Progenitor cell of endocrine pancreas (in vitro differentiated cells): ENCODE results near the gene MBD5. TPM values are rescaled to one million over a fixed set of nuclear protein-coding genes. Genes with fewer than 3 reads are reported as not detected.

Experiments used
- DNase-seq: peaks from one replicate; pipeline ENCODE4 v3.0.0; 2021; ENCODE audit warnings: low spot score; ENCODE audit not compliant: unreplicated experiment
- H3K27ac Mint-ChIP-seq: 2 replicates; pipeline ENCODE4 v1.8.0; 2021; ENCODE audit warnings: mild to moderate bottlenecking, moderate library complexity, mixed read lengths
- H3K27me3 Mint-ChIP-seq: 2 replicates; pipeline ENCODE4 v1.8.0; 2021; ENCODE audit warnings: mixed read lengths
- H3K36me3 Mint-ChIP-seq: 2 replicates; pipeline ENCODE4 v1.8.0; 2022; ENCODE audit warnings: mixed read lengths; ENCODE audit not compliant: insufficient read depth
- H3K4me1 Mint-ChIP-seq: 2 replicates; pipeline ENCODE4 v1.8.0; 2021; ENCODE audit warnings: low read depth, mixed read lengths
- H3K4me3 Mint-ChIP-seq: 2 replicates; pipeline ENCODE4 v1.8.0; 2021; ENCODE audit warnings: low read depth, mild to moderate bottlenecking, moderate library complexity, mixed read lengths
- H3K9me3 Mint-ChIP-seq: 2 replicates; pipeline ENCODE4 v1.8.0; 2021; ENCODE audit warnings: low read depth, mixed read lengths
- total RNA-seq: library from RNA; stranded (reverse); gene quantifications from 2 replicates; pipeline ENCODE4 v1.2.1, GENCODE V29; 2021
- TF ChIP-seq, protein P1 (sequence below): fragments of 200-600 bp; sonication (generic); IDR thresholded peaks from one replicate; pipeline ENCODE4 v1.5.0; 2021; ENCODE audit warnings: antibody characterized with exemption, mild to moderate bottlenecking; ENCODE audit not compliant: unreplicated experiment

Gene MBD5
- total RNA-seq, 1 donor from 2014 or later = 65.6 TPM

DNA sequence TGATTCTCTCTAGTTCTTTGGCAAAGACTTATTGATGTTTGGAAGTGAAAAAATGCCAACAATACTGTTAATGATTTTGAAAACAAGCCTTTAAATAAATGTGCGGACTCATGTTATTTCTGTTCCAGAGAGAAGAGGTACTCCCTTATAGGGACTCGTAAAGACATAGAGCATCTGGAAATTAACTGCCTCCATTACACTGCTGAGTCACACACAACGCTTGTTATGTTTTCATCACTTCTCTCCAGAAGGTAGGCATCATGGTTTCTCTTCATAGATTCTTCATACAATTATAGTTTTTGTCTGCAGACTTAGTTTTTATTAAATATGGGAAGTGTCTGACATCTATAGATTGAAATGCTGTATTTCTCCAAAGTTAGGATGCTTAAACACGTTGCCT is 321.2 kb downstream of the MBD5 start:
- no peaks in the 10 kb centered on the region for H3K4me1 Mint-ChIP-seq
- TF ChIP-seq, protein P1, sequence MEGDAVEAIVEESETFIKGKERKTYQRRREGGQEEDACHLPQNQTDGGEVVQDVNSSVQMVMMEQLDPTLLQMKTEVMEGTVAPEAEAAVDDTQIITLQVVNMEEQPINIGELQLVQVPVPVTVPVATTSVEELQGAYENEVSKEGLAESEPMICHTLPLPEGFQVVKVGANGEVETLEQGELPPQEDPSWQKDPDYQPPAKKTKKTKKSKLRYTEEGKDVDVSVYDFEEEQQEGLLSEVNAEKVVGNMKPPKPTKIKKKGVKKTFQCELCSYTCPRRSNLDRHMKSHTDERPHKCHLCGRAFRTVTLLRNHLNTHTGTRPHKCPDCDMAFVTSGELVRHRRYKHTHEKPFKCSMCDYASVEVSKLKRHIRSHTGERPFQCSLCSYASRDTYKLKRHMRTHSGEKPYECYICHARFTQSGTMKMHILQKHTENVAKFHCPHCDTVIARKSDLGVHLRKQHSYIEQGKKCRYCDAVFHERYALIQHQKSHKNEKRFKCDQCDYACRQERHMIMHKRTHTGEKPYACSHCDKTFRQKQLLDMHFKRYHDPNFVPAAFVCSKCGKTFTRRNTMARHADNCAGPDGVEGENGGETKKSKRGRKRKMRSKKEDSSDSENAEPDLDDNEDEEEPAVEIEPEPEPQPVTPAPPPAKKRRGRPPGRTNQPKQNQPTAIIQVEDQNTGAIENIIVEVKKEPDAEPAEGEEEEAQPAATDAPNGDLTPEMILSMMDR = no peak

DNA sequence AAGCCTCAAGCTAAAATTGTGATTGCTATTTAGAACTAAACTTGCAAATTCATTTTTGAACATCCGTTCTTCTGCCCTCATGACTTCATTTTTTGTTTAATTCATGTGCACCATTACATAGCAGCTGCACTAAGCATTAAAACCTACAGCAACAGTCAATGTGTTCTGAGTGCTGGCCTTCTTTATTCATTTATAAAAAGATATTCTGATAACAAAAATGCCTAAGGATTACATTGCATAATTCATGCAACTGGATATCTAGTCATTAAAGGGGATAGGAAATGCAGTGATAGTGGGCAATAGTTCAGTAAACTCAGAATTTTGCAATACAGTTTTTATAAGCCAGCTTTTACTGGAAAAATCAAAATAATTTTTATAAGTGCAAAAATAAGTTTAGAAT is 329.3 kb downstream of the MBD5 start:
- Mint-ChIP-seq H3K36me3 (peaks cover 9% of the 10 kb centered on the region), H3K9me3 (peaks cover 9% of the 10 kb centered on the region), H3K27me3 (no peaks in the 10 kb centered on the region), H3K27ac (no peak overlapping the region), H3K4me3 (no peak overlapping the region), H3K4me1 (peaks cover 1% of the 10 kb centered on the region)
- TF ChIP-seq, protein P1 = no peak
- DNase-seq = no peak

More for the DNA sequence above, 321.2 kb downstream of the MBD5 start:
- H3K36me3 Mint-ChIP-seq = peaks cover 23% of the 10 kb centered on the region
- H3K4me3 Mint-ChIP-seq = no peak overlapping the region
- no peak overlapping the region for H3K27ac Mint-ChIP-seq
- H3K27me3 Mint-ChIP-seq = no peaks in the 10 kb centered on the region
- H3K9me3 Mint-ChIP-seq = peaks cover 14% of the 10 kb centered on the region
- no peak for DNase-seq

DNA sequence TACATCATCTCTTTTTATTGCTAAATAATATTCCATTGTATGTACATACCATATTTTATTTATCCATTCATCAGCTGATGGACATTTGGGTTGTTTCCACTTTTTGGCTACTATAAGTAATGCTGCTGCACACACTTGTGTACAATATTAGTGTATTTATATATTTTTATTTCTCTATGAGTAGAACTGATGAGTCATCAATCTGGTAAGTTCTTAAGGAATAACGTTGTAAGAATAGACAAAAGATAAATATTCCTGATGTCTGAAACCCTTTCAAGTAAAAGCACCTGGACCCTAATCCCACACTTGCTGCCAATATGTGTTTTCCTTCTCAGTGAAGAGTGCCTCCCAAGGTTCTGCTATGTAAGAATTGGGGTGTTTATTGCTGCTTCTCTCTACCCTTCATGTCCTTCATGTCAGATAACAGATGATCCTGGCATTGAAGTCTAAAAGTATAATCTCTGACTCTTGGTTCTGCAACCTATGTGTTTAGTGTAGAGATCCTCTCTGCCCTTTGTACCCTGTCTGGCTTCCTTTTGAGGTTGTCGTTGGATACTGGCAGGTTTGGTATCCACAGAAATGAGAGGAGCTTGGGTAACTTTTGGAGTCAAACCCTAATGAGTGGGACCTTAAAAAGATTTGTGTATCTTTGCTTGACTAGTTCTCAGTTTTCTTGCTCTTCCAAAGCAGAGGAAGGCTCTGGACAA is 330.7 kb downstream of the MBD5 start:
- Mint-ChIP-seq H3K9me3 (peaks cover 11% of the 10 kb centered on the region), H3K27me3 (no peaks in the 10 kb centered on the region), H3K36me3 (peaks cover 12% of the 10 kb centered on the region), H3K4me3 (no peak overlapping the region), H3K4me1 (peaks cover 1% of the 10 kb centered on the region), H3K27ac (no peak overlapping the region)
- DNase-seq = no peak
- TF ChIP-seq, protein P1 = no peak

DNA sequence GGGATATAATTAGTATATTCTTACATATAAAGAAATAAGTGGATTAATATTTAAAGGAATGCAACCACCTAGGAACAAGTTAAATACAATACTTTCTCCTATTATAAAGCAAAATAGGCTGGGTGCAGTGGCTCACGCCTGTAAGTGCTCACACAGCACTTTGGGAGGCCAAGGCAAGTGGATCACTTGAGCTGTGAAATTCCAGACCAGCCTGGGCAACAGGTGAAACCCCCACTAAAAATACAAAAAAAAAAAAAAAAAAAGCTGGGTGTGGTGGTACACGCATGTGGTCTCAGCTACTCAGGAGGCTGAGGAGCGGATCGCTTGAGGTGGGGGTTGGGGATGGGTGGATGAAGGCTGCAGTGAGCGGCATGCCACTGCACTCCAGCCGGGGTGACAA is 337.5 kb downstream of the MBD5 start:
- TF ChIP-seq, protein P1 = no peak
- H3K4me3 Mint-ChIP-seq = no peak overlapping the region
- H3K9me3 Mint-ChIP-seq = peaks cover 11% of the 10 kb centered on the region
- H3K4me1 Mint-ChIP-seq = no peaks in the 10 kb centered on the region
- H3K36me3 Mint-ChIP-seq = peaks cover 18% of the 10 kb centered on the region
- no peak overlapping the region for H3K27ac Mint-ChIP-seq
- H3K27me3 Mint-ChIP-seq = no peaks in the 10 kb centered on the region
- no peak for DNase-seq

DNA sequence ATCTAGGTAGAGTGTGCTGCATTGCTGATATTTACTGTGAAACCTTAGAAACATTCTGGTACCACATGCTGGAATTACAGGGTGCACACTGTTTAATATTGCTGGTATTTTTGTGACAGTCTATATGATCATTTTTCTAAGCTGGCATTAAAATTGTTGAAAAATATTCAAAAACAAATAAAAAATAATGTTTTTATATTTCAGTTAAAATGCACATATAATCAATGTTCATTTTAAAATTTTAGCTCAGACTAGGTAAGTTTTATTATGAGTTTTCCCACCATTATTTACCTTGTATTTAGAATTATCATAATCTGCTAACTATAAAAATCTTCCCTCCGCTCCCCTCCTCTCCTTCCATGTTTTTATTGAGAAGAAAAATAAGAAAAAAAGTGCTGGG is 339.8 kb downstream of the MBD5 start:
- Mint-ChIP-seq H3K36me3 (peaks cover 25% of the 10 kb centered on the region), H3K9me3 (peaks cover 20% of the 10 kb centered on the region), H3K27ac (no peak overlapping the region), H3K4me3 (no peak overlapping the region), H3K4me1 (no peaks in the 10 kb centered on the region), H3K27me3 (no peaks in the 10 kb centered on the region)
- no peak for DNase-seq
- TF ChIP-seq, protein P1 = no peak
